ENCODE data around the gene PMM2. TPM values are rescaled to one million over a fixed set of nuclear protein-coding genes. Genes with fewer than 3 reads are reported as not detected.

PMM2 gene
- total and polyA plus RNA-seq, 2 donors from 2014 or later: 21.5 to 39.5 TPM

GRCh38 chr16:8775359-8775758 is 22.3 kb upstream of the PMM2 start:
- H3K4me3 ChIP-seq (ENCODE audit: low read length in 3 of 3): no peak overlapping the region
- intact Hi-C loops (cut with DNase I): no loop called here
- H3K4me1 ChIP-seq (ENCODE audit: control insufficient read depth in 2 of 3, insufficient read depth in 2 of 3, low read depth in 1 of 3, low read length in 3 of 3): no peaks in the 10 kb centered on the region
- FAIRE-seq (no peak), DNase-seq (no peak)
- H3K27ac ChIP-seq (ENCODE audit: low read depth in 2 of 2, low read length in 2 of 2): no peak overlapping the region
- no peaks in the 10 kb centered on the region for H3K27me3 ChIP-seq (ENCODE audit: control insufficient read depth, insufficient read depth, low read length)
- TF ChIP-seq, protein P1, sequence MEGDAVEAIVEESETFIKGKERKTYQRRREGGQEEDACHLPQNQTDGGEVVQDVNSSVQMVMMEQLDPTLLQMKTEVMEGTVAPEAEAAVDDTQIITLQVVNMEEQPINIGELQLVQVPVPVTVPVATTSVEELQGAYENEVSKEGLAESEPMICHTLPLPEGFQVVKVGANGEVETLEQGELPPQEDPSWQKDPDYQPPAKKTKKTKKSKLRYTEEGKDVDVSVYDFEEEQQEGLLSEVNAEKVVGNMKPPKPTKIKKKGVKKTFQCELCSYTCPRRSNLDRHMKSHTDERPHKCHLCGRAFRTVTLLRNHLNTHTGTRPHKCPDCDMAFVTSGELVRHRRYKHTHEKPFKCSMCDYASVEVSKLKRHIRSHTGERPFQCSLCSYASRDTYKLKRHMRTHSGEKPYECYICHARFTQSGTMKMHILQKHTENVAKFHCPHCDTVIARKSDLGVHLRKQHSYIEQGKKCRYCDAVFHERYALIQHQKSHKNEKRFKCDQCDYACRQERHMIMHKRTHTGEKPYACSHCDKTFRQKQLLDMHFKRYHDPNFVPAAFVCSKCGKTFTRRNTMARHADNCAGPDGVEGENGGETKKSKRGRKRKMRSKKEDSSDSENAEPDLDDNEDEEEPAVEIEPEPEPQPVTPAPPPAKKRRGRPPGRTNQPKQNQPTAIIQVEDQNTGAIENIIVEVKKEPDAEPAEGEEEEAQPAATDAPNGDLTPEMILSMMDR (IDR thresholded peaks at IDR 0.05; ENCODE audit: borderline replicate concordance, extremely low read depth, insufficient read depth): no peak
- no peak overlapping the region for H3K9ac ChIP-seq (ENCODE audit: low read length in 3 of 3)
- H3K9me3 ChIP-seq (ENCODE audit: control insufficient read depth in 2 of 3, insufficient read depth in 1 of 3, low read length in 3 of 3): no peaks in the 10 kb centered on the region
- H3K36me3 ChIP-seq (ENCODE audit: control insufficient read depth in 2 of 3, insufficient read depth in 3 of 3, low read length in 3 of 3): peaks cover 7 to 44% (median 33%) of the 10 kb centered on the region in 3 donors

- TF ChIP-seq, protein P1 (IDR thresholded peaks at IDR 0.05; ENCODE audit: borderline replicate concordance, extremely low read depth, insufficient read depth): no peak
- H3K27ac ChIP-seq (ENCODE audit: low read depth in 2 of 2, low read length in 2 of 2): no peak overlapping the region
- H3K4me3 ChIP-seq (ENCODE audit: low read length in 3 of 3): no peak overlapping the region
- H3K4me1 ChIP-seq (ENCODE audit: control insufficient read depth in 2 of 3, insufficient read depth in 2 of 3, low read depth in 1 of 3, low read length in 3 of 3): no peaks in the 10 kb centered on the region
- no peak overlapping the region for H3K9ac ChIP-seq (ENCODE audit: low read length in 3 of 3)
- peak in 1 of 5 donors; percentile 7 for DNase-seq
- H3K27me3 ChIP-seq (ENCODE audit: control insufficient read depth, insufficient read depth, low read length): no peaks in the 10 kb centered on the region
- H3K9me3 ChIP-seq (ENCODE audit: control insufficient read depth in 2 of 3, insufficient read depth in 1 of 3, low read length in 3 of 3): no peaks in the 10 kb centered on the region
- H3K36me3 ChIP-seq (ENCODE audit: control insufficient read depth in 2 of 3, insufficient read depth in 3 of 3, low read length in 3 of 3): peaks cover 7 to 44% (median 33%) of the 10 kb centered on the region in 3 donors
- intact Hi-C loops (cut with DNase I): no loop called here
- FAIRE-seq: no peak
These were observed 21.5 kb upstream of the PMM2 start for GRCh38 chr16:8776129-8776584.

- intact Hi-C loops (cut with DNase I): no loop called here
- Histone ChIP-seq H3K4me3 (ENCODE audit: low read length in 3 of 3) (no peak overlapping the region), H3K36me3 (ENCODE audit: control insufficient read depth in 2 of 3, insufficient read depth in 3 of 3, low read length in 3 of 3) (peaks cover 7 to 37% (median 33%) of the 10 kb centered on the region in 3 donors)
These were observed 20.4 kb upstream of the PMM2 start for GRCh38 chr16:8777217-8777616.

More at GRCh38 chr16:8777217-8777616, 20.4 kb upstream of the PMM2 start:
- TF ChIP-seq, protein P1 (IDR thresholded peaks at IDR 0.05; ENCODE audit: borderline replicate concordance, extremely low read depth, insufficient read depth): no peak
- DNase-seq (no peak), FAIRE-seq (no peak)
- Histone ChIP-seq H3K27me3 (ENCODE audit: control insufficient read depth, insufficient read depth, low read length) (no peaks in the 10 kb centered on the region), H3K9me3 (ENCODE audit: control insufficient read depth in 2 of 3, insufficient read depth in 1 of 3, low read length in 3 of 3) (no peaks in the 10 kb centered on the region), H3K27ac (ENCODE audit: low read depth in 2 of 2, low read length in 2 of 2) (no peak overlapping the region), H3K4me1 (ENCODE audit: control insufficient read depth in 2 of 3, insufficient read depth in 2 of 3, low read depth in 1 of 3, low read length in 3 of 3) (no peaks in the 10 kb centered on the region), H3K9ac (ENCODE audit: low read length in 3 of 3) (no peak overlapping the region)

Measured in kidney (tissue), 14 donors.